ENCODE data around the gene RCVRN.
A peak's percentile ranks its signal among the peaks of the same experiment; 100 is the strongest.

The RCVRN gene

GRCh38 chr17:9894231-9894630, 10.8 kb downstream of the RCVRN start:
- H3K27ac ChIP-seq (ENCODE audit: low read depth, low read length) = no peak overlapping the region
- no peaks in the 10 kb centered on the region for H3K9me2 ChIP-seq (replicated peaks; ENCODE audit: insufficient read depth, low read length)
- no peak overlapping the region for H3K4me2 ChIP-seq (ENCODE audit: low read depth, low read length, poor library complexity, severe bottlenecking)
- no peaks in the 10 kb centered on the region for H3K9me3 ChIP-seq (ENCODE audit: insufficient read depth, low read length)
- H3K4me3 ChIP-seq (ENCODE audit: insufficient read depth, low read length, poor library complexity, severe bottlenecking) = no peak overlapping the region
- no peaks in the 10 kb centered on the region for H3F3A ChIP-seq (ENCODE audit: insufficient read depth)
- H2AFZ ChIP-seq (ENCODE audit: low read depth, low read length, severe bottlenecking) = no peak overlapping the region
- no peak overlapping the region for H3K9ac ChIP-seq (ENCODE audit: low read length)
- no peaks in the 10 kb centered on the region for H3K27me3 ChIP-seq (ENCODE audit: low read length)
- H3K36me3 ChIP-seq (ENCODE audit: low read length) = no peaks in the 10 kb centered on the region
- H3K79me2 ChIP-seq (ENCODE audit: insufficient read depth, low read length) = no peaks in the 10 kb centered on the region
- TF ChIP-seq EZH2phosphoT487 (conservative IDR thresholded peaks at IDR 0.05; ENCODE audit: low read length) = no peak
- no peak for TF ChIP-seq CTCF (IDR thresholded peaks at IDR 0.05; ENCODE audit: insufficient read depth, low read length, poor library complexity, severe bottlenecking)
- no peaks in the 10 kb centered on the region for H4K20me1 ChIP-seq (ENCODE audit: low read depth, low read length)

GRCh38 chr17:9893411-9894012, 11.6 kb downstream of the RCVRN start:
- H2AFZ ChIP-seq (ENCODE audit: low read depth, low read length, severe bottlenecking) = no peak overlapping the region
- H3K79me2 ChIP-seq (ENCODE audit: insufficient read depth, low read length) = no peaks in the 10 kb centered on the region
- no peak for TF ChIP-seq CTCF (IDR thresholded peaks at IDR 0.05; ENCODE audit: insufficient read depth, low read length, poor library complexity, severe bottlenecking)
- no peak for TF ChIP-seq EZH2phosphoT487 (conservative IDR thresholded peaks at IDR 0.05; ENCODE audit: low read length)
- no peaks in the 10 kb centered on the region for H3K9me2 ChIP-seq (replicated peaks; ENCODE audit: insufficient read depth, low read length)
- no peaks in the 10 kb centered on the region for H3K9me3 ChIP-seq (ENCODE audit: insufficient read depth, low read length)
- no peak overlapping the region for H3K27ac ChIP-seq (ENCODE audit: low read depth, low read length)
- H3F3A ChIP-seq (ENCODE audit: insufficient read depth) = no peaks in the 10 kb centered on the region
- H3K27me3 ChIP-seq (ENCODE audit: low read length) = no peaks in the 10 kb centered on the region
- no peak overlapping the region for H3K4me2 ChIP-seq (ENCODE audit: low read depth, low read length, poor library complexity, severe bottlenecking)
- H3K9ac ChIP-seq (ENCODE audit: low read length) = no peak overlapping the region
- H4K20me1 ChIP-seq (ENCODE audit: low read depth, low read length) = no peaks in the 10 kb centered on the region
- no peaks in the 10 kb centered on the region for H3K36me3 ChIP-seq (ENCODE audit: low read length)
- no peak overlapping the region for H3K4me3 ChIP-seq (ENCODE audit: insufficient read depth, low read length, poor library complexity, severe bottlenecking)

GRCh38 chr17:9890124-9890523, 14.9 kb downstream of the RCVRN start:
- no peak overlapping the region for H3K27ac ChIP-seq (ENCODE audit: low read depth, low read length)
- no peak overlapping the region for H2AFZ ChIP-seq (ENCODE audit: low read depth, low read length, severe bottlenecking)
- no peak overlapping the region for H3K4me3 ChIP-seq (ENCODE audit: insufficient read depth, low read length, poor library complexity, severe bottlenecking)
- no peak for TF ChIP-seq EZH2phosphoT487 (conservative IDR thresholded peaks at IDR 0.05; ENCODE audit: low read length)
- TF ChIP-seq CTCF (IDR thresholded peaks at IDR 0.05; ENCODE audit: insufficient read depth, low read length, poor library complexity, severe bottlenecking) = peak; percentile 39
- H3K79me2 ChIP-seq (ENCODE audit: insufficient read depth, low read length) = no peaks in the 10 kb centered on the region
- no peaks in the 10 kb centered on the region for H3K27me3 ChIP-seq (ENCODE audit: low read length)
- no peaks in the 10 kb centered on the region for H3K36me3 ChIP-seq (ENCODE audit: low read length)
- H3K9ac ChIP-seq (ENCODE audit: low read length) = no peak overlapping the region
- H3F3A ChIP-seq (ENCODE audit: insufficient read depth) = no peaks in the 10 kb centered on the region
- no peaks in the 10 kb centered on the region for H3K9me3 ChIP-seq (ENCODE audit: insufficient read depth, low read length)
- H3K4me2 ChIP-seq (ENCODE audit: low read depth, low read length, poor library complexity, severe bottlenecking) = no peak overlapping the region
- H4K20me1 ChIP-seq (ENCODE audit: low read depth, low read length) = no peaks in the 10 kb centered on the region
- H3K9me2 ChIP-seq (replicated peaks; ENCODE audit: insufficient read depth, low read length) = no peaks in the 10 kb centered on the region
